Hematopoietic multipotent progenitor cell treated with erythropoietin and hydrocortisone succinate and interleukin-3 and kit ligand, for 6 days (in vitro differentiated cells): ENCODE results near the gene NOS1AP.

Experiments
- DNase-seq: peaks from one replicate; pipeline ENCODE4 v3.0.0-alpha.2; 2015

Gene NOS1AP

GRCh38 chr1:162351246-162351842 is 281.9 kb downstream of the NOS1AP start:
- peak; percentile 33 for DNase-seq

DNA sequence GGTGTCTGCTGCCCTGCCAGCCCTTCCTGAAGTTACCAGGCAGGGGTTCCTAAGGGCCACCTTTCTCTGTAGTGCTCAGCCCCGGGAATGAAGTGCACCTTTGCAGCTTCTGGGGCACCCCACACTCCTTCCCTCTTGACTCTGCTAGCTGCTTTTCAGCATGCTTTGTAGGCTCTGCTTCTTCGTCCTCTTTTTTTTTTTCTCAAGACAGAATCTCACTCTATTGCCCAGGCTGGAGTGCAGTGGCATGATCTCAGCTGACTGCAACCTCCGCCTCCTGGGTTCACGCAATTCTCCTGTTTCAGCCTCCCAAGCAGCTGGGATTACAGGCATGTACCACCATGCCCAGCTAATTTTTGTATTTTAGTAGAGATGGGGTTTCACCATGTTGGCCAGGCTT is 282.4 kb downstream of the NOS1AP start:
- DNase-seq: peak; percentile 24

DNA sequence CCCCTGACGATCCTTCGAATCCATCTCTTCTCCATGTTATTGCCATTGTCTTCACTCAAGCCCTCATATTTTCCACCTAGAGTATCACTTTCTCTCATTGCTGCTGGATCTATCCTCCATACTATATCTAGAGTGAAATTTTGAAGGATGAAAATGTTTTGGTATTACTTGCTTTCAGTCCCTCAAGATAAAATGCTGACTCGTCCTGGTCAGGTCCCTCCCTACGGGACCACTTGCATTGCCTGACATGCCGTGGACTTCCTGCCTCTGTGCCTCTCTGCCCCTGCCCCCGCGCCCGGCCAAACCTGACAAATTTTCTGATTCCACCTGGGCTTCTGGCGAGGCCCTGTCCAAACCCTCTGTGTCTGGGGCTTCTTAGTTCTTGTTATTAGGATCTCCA is 283.6 kb downstream of the NOS1AP start:
- peak; percentile 14 for DNase-seq

DNA sequence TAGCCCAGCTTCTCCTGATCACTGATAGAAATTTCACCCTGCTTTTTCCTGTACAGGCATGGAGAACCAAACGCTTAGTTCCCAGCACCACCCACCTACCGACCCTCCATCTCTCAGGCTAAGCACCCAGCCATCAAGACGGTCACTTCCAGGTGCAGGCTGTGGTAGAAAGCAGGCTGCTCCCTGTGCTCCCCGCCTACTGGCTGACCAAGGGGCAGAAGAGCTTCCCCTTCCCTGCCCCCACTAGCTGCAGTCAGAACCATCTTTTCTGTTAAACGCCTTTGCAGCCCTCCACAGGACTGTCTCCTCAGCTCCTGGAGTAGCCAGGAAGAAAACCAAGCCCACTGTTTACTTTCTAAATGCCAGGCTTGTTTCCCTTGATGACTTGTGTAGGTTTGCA is 284.2 kb downstream of the NOS1AP start:
- no peak for DNase-seq

- peak; percentile 79 for DNase-seq
These were observed 288.3 kb downstream of the NOS1AP start for GRCh38 chr1:162357681-162358266.

DNA sequence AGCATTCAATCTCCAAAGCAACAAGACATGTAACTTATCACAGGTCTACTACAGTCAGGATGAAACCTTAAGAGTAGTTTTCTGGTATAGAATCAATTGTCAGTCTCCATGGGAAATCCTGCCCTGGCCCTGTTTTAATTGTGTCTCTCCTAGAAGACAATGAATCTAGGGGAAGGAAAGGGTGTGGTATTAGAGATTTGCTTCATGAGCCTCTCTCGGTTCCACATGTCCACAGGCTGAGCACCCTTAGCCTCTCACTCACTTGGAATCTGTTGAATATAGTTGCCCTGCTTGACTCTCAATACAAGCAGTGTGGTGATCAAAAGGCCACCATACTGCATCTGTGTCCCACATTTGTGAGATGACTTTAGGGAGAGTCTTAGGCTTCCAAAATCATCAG is 289.4 kb downstream of the NOS1AP start:
- no peak for DNase-seq

- DNase-seq: no peak
These were observed 290.2 kb downstream of the NOS1AP start for GRCh38 chr1:162359523-162360236.

DNA sequence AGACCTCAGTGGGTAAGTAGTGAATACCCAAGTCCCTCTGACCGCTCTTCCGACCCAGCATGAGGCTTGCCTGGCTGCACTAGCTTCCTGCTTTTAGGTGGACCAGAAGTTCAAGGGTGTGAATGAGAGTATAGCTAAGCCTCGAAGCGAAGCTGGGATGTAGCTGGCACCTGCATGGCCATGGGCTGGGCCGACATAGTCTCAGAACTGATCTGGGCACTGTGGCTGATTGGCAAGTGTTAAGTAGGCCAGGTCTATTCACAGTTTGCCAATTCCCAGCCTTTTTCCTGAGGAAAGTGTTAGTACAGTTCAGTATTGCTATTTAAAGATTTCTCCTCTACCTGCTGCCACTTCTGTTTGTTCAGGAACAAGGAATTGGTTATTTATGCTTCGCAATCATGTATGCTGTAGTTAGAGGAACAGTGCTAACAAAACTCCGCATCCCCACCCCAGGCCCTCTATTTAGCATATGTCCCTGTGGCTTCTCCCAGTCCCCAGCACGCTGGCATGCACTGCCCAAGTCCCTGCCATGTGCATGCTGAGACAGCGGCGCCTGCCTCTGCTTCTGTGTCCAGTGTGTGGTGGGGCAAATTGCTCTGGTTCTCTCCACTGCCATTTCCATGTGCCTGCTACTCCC is 290.9 kb downstream of the NOS1AP start:
- no peak for DNase-seq

GRCh38 chr1:162360874-162361260 is 291.4 kb downstream of the NOS1AP start:
- no peak for DNase-seq

GRCh38 chr1:162361349-162361748 is 291.9 kb downstream of the NOS1AP start:
- DNase-seq: no peak

GRCh38 chr1:162363823-162364222 is 294.3 kb downstream of the NOS1AP start:
- DNase-seq: no peak

- DNase-seq: no peak
These were observed 295.0 kb downstream of the NOS1AP start for GRCh38 chr1:162364498-162364897.

DNA sequence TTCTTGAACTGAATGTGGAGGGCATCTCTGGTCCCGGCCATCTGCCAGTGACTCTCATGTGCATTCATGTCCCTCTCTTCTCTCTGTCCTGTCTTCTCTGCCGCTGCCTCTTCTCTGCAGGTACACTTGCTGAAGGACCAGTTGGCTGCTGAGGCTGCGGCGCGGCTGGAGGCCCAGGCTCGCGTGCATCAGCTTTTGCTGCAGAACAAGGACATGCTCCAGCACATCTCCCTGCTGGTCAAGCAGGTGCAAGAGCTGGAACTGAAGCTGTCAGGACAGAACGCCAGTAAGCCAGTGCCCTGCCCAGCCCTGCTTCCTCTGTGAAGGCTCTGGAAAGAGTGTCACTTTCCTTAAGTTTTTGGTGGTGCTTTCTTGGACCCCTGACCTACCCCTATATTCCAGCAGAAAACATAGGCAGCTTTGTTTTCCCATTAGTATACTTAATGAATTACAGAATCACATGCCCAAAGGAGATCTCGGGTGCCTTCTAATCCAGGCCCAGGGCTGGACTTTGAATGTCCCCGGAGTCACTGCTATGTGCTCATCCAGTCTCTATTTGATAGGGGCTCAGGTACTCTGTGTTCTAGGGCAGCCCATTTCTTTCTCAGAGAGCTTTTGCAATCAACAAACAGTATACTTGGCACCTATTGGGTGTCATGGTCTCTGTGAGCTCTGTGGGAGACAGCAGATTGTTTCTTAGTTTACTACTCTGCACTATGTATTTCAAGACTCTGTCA is 296.0 kb downstream of the NOS1AP start:
- no peak for DNase-seq

DNA sequence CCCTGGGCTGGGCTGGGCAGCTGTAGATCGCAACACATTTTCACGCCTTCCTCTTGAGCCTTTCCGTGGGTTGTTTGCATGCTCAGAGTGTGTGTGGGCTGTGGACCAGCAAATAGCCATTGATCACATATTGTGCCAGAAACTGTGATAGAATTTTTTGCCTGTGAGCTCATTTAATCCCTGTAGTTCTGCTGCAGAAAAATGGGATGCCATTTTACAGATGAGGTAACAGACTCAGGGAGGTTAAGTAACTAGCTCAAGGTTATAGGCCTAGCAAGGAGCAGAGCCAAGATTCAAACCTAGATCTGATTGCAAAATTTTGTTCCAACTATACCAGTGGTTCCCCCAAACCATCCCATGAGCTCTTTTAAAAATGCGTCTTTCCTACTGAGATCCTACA is 296.7 kb downstream of the NOS1AP start:
- no peak for DNase-seq

GRCh38 chr1:162366671-162367070 is 297.2 kb downstream of the NOS1AP start:
- DNase-seq: no peak

DNA sequence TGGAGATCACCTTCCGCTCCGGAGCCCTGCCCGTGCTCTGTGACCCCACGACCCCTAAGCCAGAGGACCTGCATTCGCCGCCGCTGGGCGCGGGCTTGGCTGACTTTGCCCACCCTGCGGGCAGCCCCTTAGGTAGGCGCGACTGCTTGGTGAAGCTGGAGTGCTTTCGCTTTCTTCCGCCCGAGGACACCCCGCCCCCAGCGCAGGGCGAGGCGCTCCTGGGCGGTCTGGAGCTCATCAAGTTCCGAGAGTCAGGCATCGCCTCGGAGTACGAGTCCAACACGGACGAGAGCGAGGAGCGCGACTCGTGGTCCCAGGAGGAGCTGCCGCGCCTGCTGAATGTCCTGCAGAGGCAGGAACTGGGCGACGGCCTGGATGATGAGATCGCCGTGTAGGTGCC is 297.6 kb downstream of the NOS1AP start:
- no peak for DNase-seq

DNA sequence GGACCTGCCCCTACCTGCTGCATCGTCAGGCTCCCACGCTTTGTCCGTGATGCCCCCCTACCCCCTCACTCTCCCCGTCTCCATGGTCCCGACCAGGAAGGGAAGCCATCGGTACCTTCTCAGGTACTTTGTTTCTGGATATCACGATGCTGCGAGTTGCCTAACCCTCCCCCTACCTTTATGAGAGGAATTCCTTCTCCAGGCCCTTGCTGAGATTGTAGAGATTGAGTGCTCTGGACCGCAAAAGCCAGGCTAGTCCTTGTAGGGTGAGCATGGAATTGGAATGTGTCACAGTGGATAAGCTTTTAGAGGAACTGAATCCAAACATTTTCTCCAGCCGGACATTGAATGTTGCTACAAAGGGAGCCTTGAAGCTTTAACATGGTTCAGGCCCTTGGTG is 298.3 kb downstream of the NOS1AP start:
- DNase-seq: no peak

GRCh38 chr1:162368451-162368850 is 299.0 kb downstream of the NOS1AP start:
- no peak for DNase-seq

GRCh38 chr1:162369571-162369970 is 300.1 kb downstream of the NOS1AP start:
- DNase-seq: no peak

GRCh38 chr1:162370161-162370560 is 300.7 kb downstream of the NOS1AP start:
- no peak for DNase-seq

DNA sequence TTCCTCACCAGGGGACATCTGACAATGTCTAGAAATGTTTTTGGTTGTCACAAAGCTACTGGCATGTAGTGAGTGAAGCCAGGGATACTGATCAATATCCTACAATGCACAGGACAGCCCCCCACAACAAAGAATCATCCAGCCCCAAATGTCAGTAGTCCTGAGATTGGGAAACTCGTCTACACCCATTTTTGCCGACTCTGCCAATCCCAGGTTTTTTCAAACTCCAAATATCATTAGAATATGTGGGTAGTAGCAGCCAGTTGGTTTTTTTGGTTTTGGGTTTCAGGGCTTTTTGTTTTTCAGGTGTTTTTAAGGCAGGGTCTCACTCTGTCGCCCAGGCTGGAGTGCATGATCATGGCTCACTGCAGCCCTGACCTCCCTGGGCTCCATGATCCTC is 301.2 kb downstream of the NOS1AP start:
- no peak for DNase-seq

GRCh38 chr1:162371611-162372010 is 302.1 kb downstream of the NOS1AP start:
- DNase-seq: no peak
